AG10803 (cell line): ENCODE data around the gene CATSPERE.

Source experiments
- DNase-seq: peaks from one replicate; pipeline ENCODE4 v3.0.0; 2010; ENCODE audit warnings: low read depth
- H3K4me3 ChIP-seq: 2 replicates; pipeline ENCODE4 v1.5.1; 2011; ENCODE audit warnings: mild to moderate bottlenecking, low read length, control low read depth
- CTCF ChIP-seq: conservative IDR thresholded peaks from 2 replicates; pipeline ENCODE4 v1.5.1; 2011; ENCODE audit warnings: mild to moderate bottlenecking, low read length, control low read depth, inconsistent platforms

The CATSPERE gene

GRCh38 chr1:244628789-244629188 is 167.7 kb downstream of the CATSPERE start:
- no peak for DNase-seq
- no peak overlapping the region for H3K4me3 ChIP-seq
- TF ChIP-seq CTCF: no peak

GRCh38 chr1:244633140-244633539 is 172.1 kb downstream of the CATSPERE start:
- no peak for TF ChIP-seq CTCF
- DNase-seq: no peak
- no peak overlapping the region for H3K4me3 ChIP-seq

- H3K4me3 ChIP-seq: no peak overlapping the region
- no peak for TF ChIP-seq CTCF
- no peak for DNase-seq
Measured at GRCh38 chr1:244634546-244634945, 173.5 kb downstream of the CATSPERE start.

GRCh38 chr1:244636488-244637259 is 175.6 kb downstream of the CATSPERE start:
- TF ChIP-seq CTCF: no peak
- no peak for DNase-seq
- no peak overlapping the region for H3K4me3 ChIP-seq

GRCh38 chr1:244639561-244639960 is 178.5 kb downstream of the CATSPERE start:
- no peak for DNase-seq
- no peak overlapping the region for H3K4me3 ChIP-seq
- no peak for TF ChIP-seq CTCF

- H3K4me3 ChIP-seq: no peak overlapping the region
- no peak for DNase-seq
- TF ChIP-seq CTCF: no peak
Measured at GRCh38 chr1:244640917-244641316, 179.8 kb downstream of the CATSPERE start.

- DNase-seq: no peak
- no peak overlapping the region for H3K4me3 ChIP-seq
- no peak for TF ChIP-seq CTCF
Measured at GRCh38 chr1:244642526-244642925, 181.5 kb downstream of the CATSPERE start.
